Transverse colon (tissue), 4 donors: Measurements from ENCODE around the gene CTXN3.

Source experiments
- CTCF ChIP-seq, 5 experiments: fragments of 200-600 bp in 3 of 5; fragments of 450-650 bp in 2 of 5; sonication (generic) in 3 of 5; IDR thresholded peaks; 1 replicate in 2 of 5; 2 replicates in 3 of 5; pipeline ENCODE4 v1.5.1; 2016 to 2017; ENCODE audit warnings: antibody characterized with exemption in 5 of 5, inconsistent platforms in 3 of 5, mild to moderate bottlenecking in 2 of 5, moderate library complexity in 1 of 5
- EP300 ChIP-seq: sonication (generic); formaldehyde crosslinking; IDR thresholded peaks from one replicate; pipeline ENCODE4 v1.6.1; 2017; ENCODE audit warnings: antibody characterized with exemption, low read depth
- POLR2A ChIP-seq: fragments of 450-650 bp; IDR thresholded peaks from one replicate; pipeline ENCODE4 v1.6.1; 2016; ENCODE audit warnings: antibody characterized with exemption, mild to moderate bottlenecking, moderate library complexity
- POLR2AphosphoS5 ChIP-seq, 3 donors: sonication (generic); formaldehyde crosslinking; IDR thresholded peaks; one replicate each; pipeline ENCODE4 v1.6.1; 2016; ENCODE audit warnings: antibody characterized with exemption in 3 of 3

GRCh38 chr5:127702434-127702833, 53.6 kb downstream of the CTXN3 start:
- TF ChIP-seq CTCF (IDR thresholded peaks at IDR 0.05), result no peak
- TF ChIP-seq POLR2A, result no peak
- no peak for TF ChIP-seq EP300
- TF ChIP-seq POLR2AphosphoS5 (IDR thresholded peaks at IDR 0.05), result no peak
